Ishikawa (cell line): ENCODE results near the gene PBXIP1.

Experiments
- CEBPB ChIP-seq: IDR thresholded peaks from 2 replicates; pipeline ENCODE4 v1.6.1; 2012
- CREB1 ChIP-seq: IDR thresholded peaks from 2 replicates; pipeline ENCODE4 v1.6.1; 2012; ENCODE audit warnings: low read depth
- EGR1 ChIP-seq: IDR thresholded peaks from 2 replicates; pipeline ENCODE4 v1.6.1; 2012
- EP300 ChIP-seq: IDR thresholded peaks from 2 replicates; pipeline ENCODE4 v1.6.1; 2012; ENCODE audit warnings: borderline replicate concordance
- FOXM1 ChIP-seq: IDR thresholded peaks from 2 replicates; pipeline ENCODE4 v1.6.1; 2012; ENCODE audit warnings: low read depth, borderline replicate concordance
- NFIC ChIP-seq: IDR thresholded peaks from 2 replicates; pipeline ENCODE4 v1.6.1; 2012
- RAD21 ChIP-seq: IDR thresholded peaks from 2 replicates; pipeline ENCODE4 v1.6.1; 2012; ENCODE audit warnings: low read depth
- TAF1 ChIP-seq: IDR thresholded peaks from 2 replicates; pipeline ENCODE4 v1.6.1; 2012; ENCODE audit warnings: low read depth, mild to moderate bottlenecking
- TCF12 ChIP-seq: IDR thresholded peaks from 2 replicates; pipeline ENCODE4 v1.6.1; 2012; ENCODE audit warnings: low read depth
- TEAD4 ChIP-seq: IDR thresholded peaks from 2 replicates; pipeline ENCODE4 v1.6.1; 2012
- YY1 ChIP-seq: IDR thresholded peaks from 2 replicates; pipeline ENCODE4 v1.6.1; 2012; ENCODE audit warnings: low read depth
- ZBTB7A ChIP-seq: IDR thresholded peaks from 2 replicates; pipeline ENCODE4 v1.6.1; 2012; ENCODE audit warnings: low read depth
- TF ChIP-seq, protein P1 (sequence below): IDR thresholded peaks from 2 replicates; pipeline ENCODE4 v1.6.1; 2012
- TF ChIP-seq, protein P2 (sequence below): IDR thresholded peaks from 2 replicates; pipeline ENCODE4 v1.6.1; 2012
- TF ChIP-seq, protein P3 (sequence below): IDR thresholded peaks from 2 replicates; pipeline ENCODE4 v1.6.1; 2012; ENCODE audit warnings: low read depth, mild to moderate bottlenecking

PBXIP1 gene

DNA sequence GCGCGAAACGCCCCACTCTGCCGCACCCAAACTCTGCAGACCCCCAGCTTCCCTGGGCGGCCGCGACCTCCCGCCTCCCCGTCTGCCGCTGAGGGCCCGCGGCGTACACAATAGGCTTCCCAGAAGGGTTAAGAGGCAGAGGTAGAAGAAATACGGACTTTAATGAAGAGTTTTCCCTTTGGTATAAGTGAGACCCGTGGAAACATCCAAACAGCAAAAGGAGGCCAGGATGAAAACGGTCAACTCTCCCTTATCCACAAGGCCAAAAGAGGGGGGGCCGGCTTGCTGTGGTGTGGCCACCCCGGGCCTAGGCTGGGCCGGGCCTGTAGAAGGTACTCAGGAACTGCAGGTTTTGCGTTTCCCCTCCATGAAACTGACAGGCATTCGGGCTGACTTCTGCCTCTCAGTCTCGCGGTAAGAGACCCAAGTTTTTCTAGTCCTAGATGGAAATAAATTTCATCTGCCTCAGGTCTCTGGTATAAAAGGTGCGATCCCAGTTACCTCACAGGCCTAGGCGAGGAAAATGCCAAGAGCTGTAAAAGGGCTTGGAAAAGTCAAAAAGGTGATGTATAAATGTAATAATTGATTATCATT, 6.4 kb upstream of the PBXIP1 start:
- TF ChIP-seq EP300, result no peak
- no peak for TF ChIP-seq YY1

DNA sequence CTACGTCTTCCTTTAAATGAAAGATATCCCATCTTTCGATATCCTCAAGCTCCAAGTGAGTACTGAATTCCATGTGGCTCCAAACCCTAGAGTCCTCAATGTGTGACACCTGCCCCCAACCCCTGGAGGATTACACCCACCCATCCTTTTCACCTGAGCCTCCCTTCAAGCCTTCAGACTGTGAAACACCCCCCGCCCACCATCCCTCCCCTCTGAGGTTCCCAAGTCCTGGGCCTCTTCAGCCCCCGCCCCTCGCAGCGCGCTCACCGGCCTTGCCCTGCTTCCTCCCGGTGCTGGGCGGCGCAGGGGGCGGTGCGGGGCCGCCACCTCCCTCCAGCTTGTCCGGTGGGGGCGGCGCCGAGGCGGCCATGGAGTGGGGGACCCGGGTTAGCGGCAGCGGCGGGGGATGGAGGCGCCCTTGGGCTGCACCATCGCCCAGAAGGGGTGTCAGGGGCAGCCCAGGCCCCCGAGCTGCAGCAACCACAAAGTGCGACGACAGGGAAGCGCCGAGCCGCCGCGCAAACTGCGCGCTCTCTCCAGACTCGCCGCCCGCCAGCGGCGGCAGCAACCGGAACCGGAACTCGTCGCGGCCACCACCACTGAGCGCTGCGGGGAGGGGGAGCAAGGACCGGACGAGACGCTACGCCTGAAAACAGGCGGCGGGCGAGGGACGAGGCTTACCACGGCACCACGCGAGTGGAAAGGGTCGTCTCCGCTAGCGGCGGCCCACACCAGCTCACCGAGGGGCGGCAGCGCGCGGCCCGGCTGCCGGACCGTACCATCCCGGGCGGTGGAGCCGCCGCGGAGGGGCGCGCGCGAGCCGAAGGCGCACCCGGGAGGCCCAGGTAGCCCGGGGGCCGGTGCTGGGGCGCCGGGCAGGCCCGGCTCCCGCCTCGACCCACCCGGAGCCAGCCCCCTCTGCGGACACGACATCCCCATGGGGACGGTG, 5.6 kb upstream of the PBXIP1 start, which contains the start of gene PYGO2:
Gene PYGO2, minus strand, starts transcription at position 576 of the 949 bp plus-strand sequence. Its CDS starts 206 bp downstream, at position 370.
- peak; percentile 76 for TF ChIP-seq TAF1
- no peak for TF ChIP-seq TEAD4
- TF ChIP-seq EGR1, result no peak
- TF ChIP-seq, protein P1, sequence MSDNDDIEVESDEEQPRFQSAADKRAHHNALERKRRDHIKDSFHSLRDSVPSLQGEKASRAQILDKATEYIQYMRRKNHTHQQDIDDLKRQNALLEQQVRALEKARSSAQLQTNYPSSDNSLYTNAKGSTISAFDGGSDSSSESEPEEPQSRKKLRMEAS, result peak; percentile 16; the same call in 1 of the 2 replicates
- TF ChIP-seq, protein P2, sequence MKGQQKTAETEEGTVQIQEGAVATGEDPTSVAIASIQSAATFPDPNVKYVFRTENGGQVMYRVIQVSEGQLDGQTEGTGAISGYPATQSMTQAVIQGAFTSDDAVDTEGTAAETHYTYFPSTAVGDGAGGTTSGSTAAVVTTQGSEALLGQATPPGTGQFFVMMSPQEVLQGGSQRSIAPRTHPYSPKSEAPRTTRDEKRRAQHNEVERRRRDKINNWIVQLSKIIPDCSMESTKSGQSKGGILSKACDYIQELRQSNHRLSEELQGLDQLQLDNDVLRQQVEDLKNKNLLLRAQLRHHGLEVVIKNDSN, result no peak
- peak; percentile 0; the same call in 1 of the 2 replicates for TF ChIP-seq TCF12
- TF ChIP-seq RAD21, result peak; percentile 30; the same call in 1 of the 2 replicates
- peak; percentile 77; the same call in 1 of the 2 replicates for TF ChIP-seq ZBTB7A
- TF ChIP-seq, protein P3, sequence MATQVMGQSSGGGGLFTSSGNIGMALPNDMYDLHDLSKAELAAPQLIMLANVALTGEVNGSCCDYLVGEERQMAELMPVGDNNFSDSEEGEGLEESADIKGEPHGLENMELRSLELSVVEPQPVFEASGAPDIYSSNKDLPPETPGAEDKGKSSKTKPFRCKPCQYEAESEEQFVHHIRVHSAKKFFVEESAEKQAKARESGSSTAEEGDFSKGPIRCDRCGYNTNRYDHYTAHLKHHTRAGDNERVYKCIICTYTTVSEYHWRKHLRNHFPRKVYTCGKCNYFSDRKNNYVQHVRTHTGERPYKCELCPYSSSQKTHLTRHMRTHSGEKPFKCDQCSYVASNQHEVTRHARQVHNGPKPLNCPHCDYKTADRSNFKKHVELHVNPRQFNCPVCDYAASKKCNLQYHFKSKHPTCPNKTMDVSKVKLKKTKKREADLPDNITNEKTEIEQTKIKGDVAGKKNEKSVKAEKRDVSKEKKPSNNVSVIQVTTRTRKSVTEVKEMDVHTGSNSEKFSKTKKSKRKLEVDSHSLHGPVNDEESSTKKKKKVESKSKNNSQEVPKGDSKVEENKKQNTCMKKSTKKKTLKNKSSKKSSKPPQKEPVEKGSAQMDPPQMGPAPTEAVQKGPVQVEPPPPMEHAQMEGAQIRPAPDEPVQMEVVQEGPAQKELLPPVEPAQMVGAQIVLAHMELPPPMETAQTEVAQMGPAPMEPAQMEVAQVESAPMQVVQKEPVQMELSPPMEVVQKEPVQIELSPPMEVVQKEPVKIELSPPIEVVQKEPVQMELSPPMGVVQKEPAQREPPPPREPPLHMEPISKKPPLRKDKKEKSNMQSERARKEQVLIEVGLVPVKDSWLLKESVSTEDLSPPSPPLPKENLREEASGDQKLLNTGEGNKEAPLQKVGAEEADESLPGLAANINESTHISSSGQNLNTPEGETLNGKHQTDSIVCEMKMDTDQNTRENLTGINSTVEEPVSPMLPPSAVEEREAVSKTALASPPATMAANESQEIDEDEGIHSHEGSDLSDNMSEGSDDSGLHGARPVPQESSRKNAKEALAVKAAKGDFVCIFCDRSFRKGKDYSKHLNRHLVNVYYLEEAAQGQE, result peak; percentile 6; the same call in 1 of the 2 replicates
- 0 out of 2 replicates have a peak, but pooled peaks have one; percentile 27 for TF ChIP-seq CREB1
- peak; percentile 42; the same call in 1 of the 2 replicates for TF ChIP-seq EP300
- peak; percentile 62 for TF ChIP-seq YY1

DNA sequence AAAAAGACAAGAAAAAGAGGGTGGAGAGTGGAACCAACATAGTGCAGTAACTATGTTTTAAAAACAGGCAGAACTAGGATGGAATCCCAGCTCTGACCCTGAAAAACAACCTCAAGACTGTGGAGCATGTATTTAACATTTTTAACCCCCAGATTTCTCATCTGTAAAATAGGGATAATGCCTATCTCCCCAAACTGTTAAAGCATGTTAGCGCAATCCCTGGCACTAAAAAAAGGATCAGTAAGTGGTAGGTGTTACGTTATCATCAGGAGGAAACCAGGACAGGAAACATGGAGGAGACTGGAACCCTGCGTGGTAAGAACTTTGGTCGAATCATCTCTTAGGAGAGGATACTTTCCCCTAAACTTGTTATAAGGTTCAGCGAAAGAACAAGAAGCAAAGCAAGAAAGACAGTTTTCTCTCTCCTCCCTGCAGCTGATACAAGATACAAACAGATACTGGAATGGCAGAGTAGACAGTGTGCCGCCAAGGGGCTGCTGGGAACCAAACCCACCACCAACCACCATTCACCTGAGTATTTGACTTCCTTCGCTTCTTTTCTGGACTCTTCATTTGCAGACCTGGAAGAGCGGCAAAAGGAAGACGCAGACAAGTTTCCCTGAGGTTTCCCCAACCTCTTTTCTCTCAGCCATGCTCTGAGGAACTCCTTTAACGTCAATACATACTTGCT, 4.7 kb upstream of the PBXIP1 start:
- no peak for TF ChIP-seq FOXM1
- no peak for TF ChIP-seq EP300
- no peak for TF ChIP-seq TEAD4
- no peak for TF ChIP-seq CEBPB
- TF ChIP-seq CREB1, result no peak
- no peak for TF ChIP-seq TCF12
- TF ChIP-seq YY1, result no peak
- TF ChIP-seq RAD21, result no peak

DNA sequence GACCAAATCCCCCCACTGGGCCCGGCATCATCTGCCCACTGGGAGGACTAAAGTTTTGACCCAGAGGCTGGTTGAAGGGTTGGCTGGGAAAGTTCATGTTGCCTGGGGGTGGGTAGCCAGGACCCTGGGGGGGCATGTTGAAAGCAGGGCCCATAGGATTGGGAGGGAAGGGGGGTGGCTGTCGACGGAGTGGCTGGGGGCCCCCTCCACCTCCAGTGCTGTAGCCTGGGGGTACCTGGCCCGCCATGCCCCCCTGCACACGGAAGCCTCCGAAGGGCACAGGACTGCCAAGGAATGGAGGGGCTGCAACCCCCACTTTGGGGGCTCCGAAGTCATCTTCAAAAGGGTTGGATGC, 3.5 kb upstream of the PBXIP1 start:
- TF ChIP-seq, protein P3, result no peak
- TF ChIP-seq TEAD4, result no peak
- TF ChIP-seq EGR1, result no peak
- no peak for TF ChIP-seq TAF1
- TF ChIP-seq, protein P2, result no peak
- TF ChIP-seq YY1, result no peak
- no peak for TF ChIP-seq NFIC
- TF ChIP-seq EP300, result no peak

DNA sequence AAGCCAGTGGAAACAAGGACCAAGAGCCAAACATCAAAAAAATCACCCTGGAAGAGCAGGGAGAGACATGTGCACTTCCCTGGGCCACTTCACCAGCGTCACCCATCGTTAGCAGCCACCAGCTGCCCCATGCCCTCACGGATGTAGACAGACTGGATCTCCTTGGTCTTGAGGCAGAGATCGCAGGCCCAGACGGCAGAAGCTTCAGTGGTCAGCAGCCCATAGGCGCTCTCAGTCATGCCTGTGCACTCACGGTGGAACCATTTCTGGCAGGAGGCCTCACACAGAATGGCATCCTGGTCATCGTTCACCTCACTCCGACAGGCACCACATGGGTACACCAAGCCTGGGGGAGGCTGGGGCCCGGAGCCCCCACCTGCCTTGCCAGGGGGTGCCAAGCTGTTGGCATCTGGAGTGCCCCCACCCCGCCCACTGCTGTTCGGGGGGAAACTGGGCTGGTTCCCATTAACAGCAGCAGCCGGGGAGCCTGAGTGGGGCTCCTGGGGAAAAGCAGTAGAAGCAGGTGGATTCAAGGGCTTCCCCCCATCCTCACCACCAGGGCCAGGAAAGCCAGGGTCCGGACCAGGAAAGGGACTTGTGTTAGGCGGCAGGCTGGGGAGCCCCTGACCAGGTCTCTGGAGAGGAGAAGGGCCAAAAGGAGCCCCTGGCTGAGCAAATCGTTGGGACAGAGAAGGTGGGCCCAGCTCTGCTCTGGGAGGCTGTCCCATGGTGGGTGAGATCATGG, 3.0 kb upstream of the PBXIP1 start:
- no peak for TF ChIP-seq FOXM1
- TF ChIP-seq TAF1, result no peak
- TF ChIP-seq, protein P3, result no peak
- no peak for TF ChIP-seq EGR1
- no peak for TF ChIP-seq CEBPB
- no peak for TF ChIP-seq ZBTB7A
- no peak for TF ChIP-seq TEAD4
- no peak for TF ChIP-seq RAD21
- no peak for TF ChIP-seq CREB1
- TF ChIP-seq TCF12, result no peak
- TF ChIP-seq YY1, result no peak
- no peak for TF ChIP-seq EP300
- TF ChIP-seq, protein P1, result no peak
- no peak for TF ChIP-seq NFIC
- TF ChIP-seq, protein P2, result no peak
